ENCODE data around the gene PCCB. TPM values are rescaled to one million over a fixed set of nuclear protein-coding genes. Genes with fewer than 3 reads are reported as not detected.

The PCCB gene
- total RNA-seq, 1 experiment from 2014 or later = 53.5 TPM

GRCh38 chr3:136245691-136246090, 4.4 kb upstream of the PCCB start:
- no peaks in the 10 kb centered on the region for H3K36me3 ChIP-seq (ENCODE audit: low read depth, low read length)
- intact Hi-C loops (cut with micrococcal nuclease) = no loop called here
- no peaks in the 10 kb centered on the region for H3K27me3 ChIP-seq (ENCODE audit: low read length)
- no peak overlapping the region for H3K27ac ChIP-seq (ENCODE audit: low read length)
- H3K79me2 ChIP-seq (ENCODE audit: low read length) = no peaks in the 10 kb centered on the region
- H3K4me2 ChIP-seq (ENCODE audit: low read length) = no peak overlapping the region
- H3K4me3 ChIP-seq (ENCODE audit: low read length) = no peak overlapping the region
- no peaks in the 10 kb centered on the region for H3F3A ChIP-seq (ENCODE audit: low read length, unreplicated experiment)
- no TSS peak for BruUV-seq (replicated peaks)
- H2AFZ ChIP-seq (ENCODE audit: low read length) = no peak overlapping the region
- ChIA-PET POLR2A (ENCODE audit: unreplicated experiment) (no interaction called here), CTCF (no interaction called here)
- no peaks in the 10 kb centered on the region for H3K9me3 ChIP-seq (ENCODE audit: low read length)
- TF ChIP-seq EZH2phosphoT487 (IDR thresholded peaks at IDR 0.05; ENCODE audit: borderline replicate concordance, low read length) (no peak), CTCF (conservative IDR thresholded peaks at IDR 0.05; ENCODE audit: low read depth, low read length) (no peak), EZH2 (IDR thresholded peaks at IDR 0.05; ENCODE audit: low read length, unreplicated experiment) (no peak)
- ATAC-seq (no peak), DNase-seq (no peak)
- H4K20me1 ChIP-seq (ENCODE audit: low read length) = no peaks in the 10 kb centered on the region
- no peaks in the 10 kb centered on the region for H3K9me2 ChIP-seq (replicated peaks; ENCODE audit: low read length)
- no peak overlapping the region for H3K9ac ChIP-seq (ENCODE audit: low read length)
- H3K4me1 ChIP-seq (ENCODE audit: insufficient read depth, low read length) = no peaks in the 10 kb centered on the region

- Histone ChIP-seq H3K36me3 (ENCODE audit: low read depth, low read length) (no peaks in the 10 kb centered on the region), H3K4me1 (ENCODE audit: insufficient read depth, low read length) (peaks cover 13% of the 10 kb centered on the region), H3K4me2 (ENCODE audit: low read length) (no peak overlapping the region), H3K9me2 (replicated peaks; ENCODE audit: low read length) (no peaks in the 10 kb centered on the region), H3K27ac (ENCODE audit: low read length) (no peak overlapping the region), H3K9ac (ENCODE audit: low read length) (no peak overlapping the region), H3K79me2 (ENCODE audit: low read length) (peaks cover 17% of the 10 kb centered on the region), H3K27me3 (ENCODE audit: low read length) (no peaks in the 10 kb centered on the region), H2AFZ (ENCODE audit: low read length) (no peak overlapping the region), H3K9me3 (ENCODE audit: low read length) (no peaks in the 10 kb centered on the region), H3K4me3 (ENCODE audit: low read length) (no peak overlapping the region), H3F3A (ENCODE audit: low read length, unreplicated experiment) (no peaks in the 10 kb centered on the region), H4K20me1 (ENCODE audit: low read length) (no peaks in the 10 kb centered on the region)
- DNase-seq (no peak), ATAC-seq (no peak)
- no TSS peak for BruUV-seq (replicated peaks)
- CTCF ChIA-PET = no interaction called here
- intact Hi-C loops (cut with micrococcal nuclease) = no loop called here
- POLR2A ChIA-PET (ENCODE audit: unreplicated experiment) = no interaction called here
- TF ChIP-seq CTCF (conservative IDR thresholded peaks at IDR 0.05; ENCODE audit: low read depth, low read length) (no peak), EZH2phosphoT487 (IDR thresholded peaks at IDR 0.05; ENCODE audit: borderline replicate concordance, low read length) (no peak), EZH2 (IDR thresholded peaks at IDR 0.05; ENCODE audit: low read length, unreplicated experiment) (no peak)
These were observed 2.7 kb upstream of the PCCB start for GRCh38 chr3:136247436-136247835.

- CTCF ChIA-PET = no interaction called here
- no peaks in the 10 kb centered on the region for H3F3A ChIP-seq (ENCODE audit: low read length, unreplicated experiment)
- no peak overlapping the region for H3K27ac ChIP-seq (ENCODE audit: low read length)
- no peak overlapping the region for H3K9ac ChIP-seq (ENCODE audit: low read length)
- peaks cover 22% of the 10 kb centered on the region for H3K79me2 ChIP-seq (ENCODE audit: low read length)
- no peaks in the 10 kb centered on the region for H3K27me3 ChIP-seq (ENCODE audit: low read length)
- POLR2A ChIA-PET (ENCODE audit: unreplicated experiment) = no interaction called here
- no peaks in the 10 kb centered on the region for H3K9me3 ChIP-seq (ENCODE audit: low read length)
- no peak overlapping the region for H3K4me2 ChIP-seq (ENCODE audit: low read length)
- no peak overlapping the region for H2AFZ ChIP-seq (ENCODE audit: low read length)
- ATAC-seq (no peak), DNase-seq (no peak)
- peaks cover 13% of the 10 kb centered on the region for H3K4me1 ChIP-seq (ENCODE audit: insufficient read depth, low read length)
- H4K20me1 ChIP-seq (ENCODE audit: low read length) = no peaks in the 10 kb centered on the region
- H3K36me3 ChIP-seq (ENCODE audit: low read depth, low read length) = no peaks in the 10 kb centered on the region
- no peaks in the 10 kb centered on the region for H3K9me2 ChIP-seq (replicated peaks; ENCODE audit: low read length)
- TF ChIP-seq EZH2 (IDR thresholded peaks at IDR 0.05; ENCODE audit: low read length, unreplicated experiment) = no peak
- no peak for TF ChIP-seq CTCF (conservative IDR thresholded peaks at IDR 0.05; ENCODE audit: low read depth, low read length)
- TF ChIP-seq EZH2phosphoT487 (IDR thresholded peaks at IDR 0.05; ENCODE audit: borderline replicate concordance, low read length) = no peak
- no TSS peak for BruUV-seq (replicated peaks)
- intact Hi-C loops (cut with micrococcal nuclease) = no loop called here
- H3K4me3 ChIP-seq (ENCODE audit: low read length) = no peak overlapping the region
These were observed 2.1 kb upstream of the PCCB start for GRCh38 chr3:136247855-136248590.
